ENCODE data around the gene PELO.
A peak's percentile ranks its signal among the peaks of the same experiment; 100 is the strongest.

Gene PELO

GRCh38 chr5:52800394-52801213 is 12.9 kb downstream of the PELO start (continued):
- TF ChIP-seq ZNF280D (tag by site-specific recombination; IDR thresholded peaks at IDR 0.05) (no peak), KLF16 (tag by site-specific recombination; IDR thresholded peaks at IDR 0.05) (no peak), ZNF157 (tag by site-specific recombination; IDR thresholded peaks at IDR 0.05) (no peak), IKZF3 (tag by site-specific recombination; IDR thresholded peaks at IDR 0.05) (peak; percentile 61; the same call in 1 of the 2 replicates), ZNF274 (IDR thresholded peaks at IDR 0.05; ENCODE audit: low read length) (no peak), ZNF274 (tag by site-specific recombination; IDR thresholded peaks at IDR 0.05; ENCODE audit: borderline replicate concordance) (no peak), ZEB2 (tag by site-specific recombination; IDR thresholded peaks at IDR 0.05) (no peak), KLF8 (tag by site-specific recombination; IDR thresholded peaks at IDR 0.05) (peak; percentile 9; the same call in 1 of the 2 replicates), ZNF747 (tag by site-specific recombination; IDR thresholded peaks at IDR 0.05) (no peak), ZNF214 (tag by site-specific recombination; IDR thresholded peaks at IDR 0.05; ENCODE audit: borderline replicate concordance) (no peak), ZBTB17 (tag by site-specific recombination; IDR thresholded peaks at IDR 0.05) (peak; percentile 99), ZNF19 (tag by site-specific recombination; IDR thresholded peaks at IDR 0.05; ENCODE audit: low read depth) (no peak), ZFP69B (tag by site-specific recombination; IDR thresholded peaks at IDR 0.05) (no peak), ZXDB (tag by site-specific recombination; IDR thresholded peaks at IDR 0.05) (peak; percentile 49), ZNF280C (tag by site-specific recombination; IDR thresholded peaks at IDR 0.05) (no peak), ZNF112 (tag by site-specific recombination; IDR thresholded peaks at IDR 0.05) (no peak), ZNF202 (tag by site-specific recombination; IDR thresholded peaks at IDR 0.05; ENCODE audit: borderline replicate concordance) (no peak), OSR2 (tag by site-specific recombination; IDR thresholded peaks at IDR 0.05) (no peak), ZNF664 (tag by site-specific recombination; IDR thresholded peaks at IDR 0.05) (no peak), ZNF548 (tag by site-specific recombination; IDR thresholded peaks at IDR 0.05) (no peak), ZNF302 (tag by site-specific recombination; IDR thresholded peaks at IDR 0.05; ENCODE audit: low read depth) (no peak), ZSCAN30 (tag by site-specific recombination; IDR thresholded peaks at IDR 0.05) (0 out of 2 replicates have a peak, but pooled peaks have one; percentile 10), ZNF660 (tag by site-specific recombination; IDR thresholded peaks at IDR 0.05) (no peak), ZNF529 (tag by site-specific recombination; IDR thresholded peaks at IDR 0.05; ENCODE audit: insufficient replicate concordance) (no peak), ZNF639 (tag by site-specific recombination; IDR thresholded peaks at IDR 0.05) (0 out of 2 replicates have a peak, but pooled peaks have one; percentile 34)
- TF ChIP-seq, protein P1, sequence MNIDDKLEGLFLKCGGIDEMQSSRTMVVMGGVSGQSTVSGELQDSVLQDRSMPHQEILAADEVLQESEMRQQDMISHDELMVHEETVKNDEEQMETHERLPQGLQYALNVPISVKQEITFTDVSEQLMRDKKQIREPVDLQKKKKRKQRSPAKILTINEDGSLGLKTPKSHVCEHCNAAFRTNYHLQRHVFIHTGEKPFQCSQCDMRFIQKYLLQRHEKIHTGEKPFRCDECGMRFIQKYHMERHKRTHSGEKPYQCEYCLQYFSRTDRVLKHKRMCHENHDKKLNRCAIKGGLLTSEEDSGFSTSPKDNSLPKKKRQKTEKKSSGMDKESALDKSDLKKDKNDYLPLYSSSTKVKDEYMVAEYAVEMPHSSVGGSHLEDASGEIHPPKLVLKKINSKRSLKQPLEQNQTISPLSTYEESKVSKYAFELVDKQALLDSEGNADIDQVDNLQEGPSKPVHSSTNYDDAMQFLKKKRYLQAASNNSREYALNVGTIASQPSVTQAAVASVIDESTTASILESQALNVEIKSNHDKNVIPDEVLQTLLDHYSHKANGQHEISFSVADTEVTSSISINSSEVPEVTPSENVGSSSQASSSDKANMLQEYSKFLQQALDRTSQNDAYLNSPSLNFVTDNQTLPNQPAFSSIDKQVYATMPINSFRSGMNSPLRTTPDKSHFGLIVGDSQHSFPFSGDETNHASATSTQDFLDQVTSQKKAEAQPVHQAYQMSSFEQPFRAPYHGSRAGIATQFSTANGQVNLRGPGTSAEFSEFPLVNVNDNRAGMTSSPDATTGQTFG (tag by site-specific recombination; IDR thresholded peaks at IDR 0.05; ENCODE audit: borderline replicate concordance): no peak
- TF ChIP-seq, protein P2, sequence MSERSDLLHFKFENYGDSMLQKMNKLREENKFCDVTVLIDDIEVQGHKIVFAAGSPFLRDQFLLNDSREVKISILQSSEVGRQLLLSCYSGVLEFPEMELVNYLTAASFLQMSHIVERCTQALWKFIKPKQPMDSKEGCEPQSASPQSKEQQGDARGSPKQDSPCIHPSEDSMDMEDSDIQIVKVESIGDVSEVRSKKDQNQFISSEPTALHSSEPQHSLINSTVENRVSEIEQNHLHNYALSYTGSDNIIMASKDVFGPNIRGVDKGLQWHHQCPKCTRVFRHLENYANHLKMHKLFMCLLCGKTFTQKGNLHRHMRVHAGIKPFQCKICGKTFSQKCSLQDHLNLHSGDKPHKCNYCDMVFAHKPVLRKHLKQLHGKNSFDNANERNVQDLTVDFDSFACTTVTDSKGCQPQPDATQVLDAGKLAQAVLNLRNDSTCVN (tag by site-specific recombination; optimal IDR thresholded peaks at IDR 0.05): no peak
- TF ChIP-seq, protein P3, sequence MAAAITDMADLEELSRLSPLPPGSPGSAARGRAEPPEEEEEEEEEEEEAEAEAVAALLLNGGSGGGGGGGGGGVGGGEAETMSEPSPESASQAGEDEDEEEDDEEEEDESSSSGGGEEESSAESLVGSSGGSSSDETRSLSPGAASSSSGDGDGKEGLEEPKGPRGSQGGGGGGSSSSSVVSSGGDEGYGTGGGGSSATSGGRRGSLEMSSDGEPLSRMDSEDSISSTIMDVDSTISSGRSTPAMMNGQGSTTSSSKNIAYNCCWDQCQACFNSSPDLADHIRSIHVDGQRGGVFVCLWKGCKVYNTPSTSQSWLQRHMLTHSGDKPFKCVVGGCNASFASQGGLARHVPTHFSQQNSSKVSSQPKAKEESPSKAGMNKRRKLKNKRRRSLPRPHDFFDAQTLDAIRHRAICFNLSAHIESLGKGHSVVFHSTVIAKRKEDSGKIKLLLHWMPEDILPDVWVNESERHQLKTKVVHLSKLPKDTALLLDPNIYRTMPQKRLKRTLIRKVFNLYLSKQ (tag by site-specific recombination; IDR thresholded peaks at IDR 0.05; ENCODE audit: borderline replicate concordance): no peak

Measured in HEK293 (cell line).